ENCODE data around the gene PIAS1.

DNA sequence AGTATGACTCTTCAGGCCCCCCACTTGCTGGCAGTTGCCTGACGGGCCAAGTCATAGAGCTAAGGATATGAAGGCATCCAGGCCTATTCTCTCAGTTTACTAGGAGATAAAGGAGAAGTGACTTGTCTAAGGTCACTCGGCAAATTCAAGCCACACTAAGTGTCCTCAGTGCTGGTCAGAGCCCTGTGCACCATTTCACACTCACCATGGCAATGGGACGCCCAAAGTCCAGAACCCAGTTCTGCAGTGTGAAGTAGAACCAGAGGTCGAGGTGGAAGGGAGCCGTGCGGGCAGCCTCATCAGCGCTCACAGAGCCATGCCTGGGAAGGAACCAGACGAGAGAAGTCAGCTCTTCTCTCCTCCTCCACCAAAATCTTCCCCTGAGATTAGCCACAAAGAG, 164.2 kb downstream of the PIAS1 start:
- no peak for TF ChIP-seq FOXP2 (optimal IDR thresholded peaks at IDR 0.05; ENCODE audit: borderline replicate concordance, extremely low read depth, extremely low read length, insufficient read depth)
- TF ChIP-seq TAF1 (IDR thresholded peaks at IDR 0.05; ENCODE audit: borderline replicate concordance, insufficient read depth, low read length): no peak

Measured in PFSK-1 (cell line).